ENCODE results near the gene RHOH. TPM values are rescaled to one million over a fixed set of nuclear protein-coding genes. Genes with fewer than 3 reads are reported as not detected.

Gene RHOH
- total RNA-seq, 1 donor from 2014 or later, result not detected

DNA sequence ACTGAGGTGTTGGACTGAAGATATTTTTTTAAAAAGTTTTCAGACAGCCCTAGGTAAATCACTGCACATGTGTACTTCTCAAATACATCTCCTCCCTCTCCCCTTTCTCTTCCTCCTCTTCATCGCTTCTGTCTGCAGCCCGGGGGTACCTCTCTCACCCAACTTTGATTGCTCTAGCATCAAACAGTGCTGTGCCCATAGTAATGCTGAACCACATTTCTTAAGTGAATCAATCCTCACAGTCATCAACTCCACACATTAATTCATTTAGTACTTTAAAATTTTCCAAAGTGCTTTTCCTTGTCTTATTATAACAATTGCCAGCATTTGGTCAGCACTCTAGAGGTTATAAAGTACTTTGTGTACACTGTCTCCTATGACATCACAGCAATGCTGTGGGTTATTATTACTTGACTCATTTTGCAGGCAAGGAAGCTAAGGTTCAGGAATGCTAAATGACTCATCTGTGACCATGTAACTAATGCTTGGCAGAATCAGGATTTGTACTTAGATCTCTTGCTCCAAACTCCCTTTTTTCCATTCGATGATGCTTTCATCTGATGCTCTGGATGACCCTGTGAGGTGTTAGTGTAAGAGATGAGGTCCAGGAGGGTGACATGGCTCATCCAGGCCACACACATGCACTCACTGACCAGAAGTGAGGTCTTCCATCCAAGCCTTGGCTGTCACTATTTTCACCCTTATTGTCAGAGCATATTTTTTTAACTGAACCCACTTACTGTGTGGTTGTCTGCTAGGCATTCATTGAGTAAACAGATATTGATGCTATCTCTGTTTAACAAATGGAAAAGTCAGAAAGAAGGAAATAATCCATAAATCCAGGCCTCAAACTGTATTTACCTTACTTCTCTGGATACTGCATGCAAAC is 58.8 kb downstream of the RHOH start:
- no peak for TF ChIP-seq EZH2 (IDR thresholded peaks at IDR 0.05; ENCODE audit: insufficient read depth, low read length)
- TF ChIP-seq CTCF (IDR thresholded peaks at IDR 0.05; ENCODE audit: insufficient read depth, low read depth, low read length), result no peak
- Histone ChIP-seq H3K4me1 (ENCODE audit: insufficient read depth, low read length) (peaks cover 20% of the 10 kb centered on the region), H3K4me2 (ENCODE audit: low read length) (peak overlapping the region; percentile 69), H4K20me1 (ENCODE audit: insufficient read depth, low read length) (no peaks in the 10 kb centered on the region), H3K9ac (ENCODE audit: low read length) (peak overlapping the region; percentile 29), H3K9me3 (ENCODE audit: insufficient read depth, low read depth, low read length) (no peaks in the 10 kb centered on the region), H3K27me3 (ENCODE audit: insufficient read depth, low read length) (no peaks in the 10 kb centered on the region), H3K79me2 (ENCODE audit: insufficient read depth, low read length) (no peaks in the 10 kb centered on the region), H3K36me3 (ENCODE audit: insufficient read depth, low read length) (no peaks in the 10 kb centered on the region), H3K4me3 (ENCODE audit: insufficient read depth, low read depth, low read length) (peak overlapping the region; percentile 9), H3K27ac (ENCODE audit: low read depth, low read length) (peak overlapping the region; percentile 71), H2AFZ (ENCODE audit: low read depth, low read length) (peak overlapping the region; percentile 20)
- DNase-seq (ENCODE audit: low read depth) (peak; percentile 100), FAIRE-seq (peak; percentile 92)
- H3K4me1 Mint-ChIP-seq (ENCODE audit: low read depth, unreplicated experiment), result peaks cover 26% of the 10 kb centered on the region
- H3K4me3 Mint-ChIP-seq (ENCODE audit: unreplicated experiment), result peak overlapping the region; percentile 28
- H3K36me3 Mint-ChIP-seq (ENCODE audit: low read depth, unreplicated experiment), result no peaks in the 10 kb centered on the region
- no peaks in the 10 kb centered on the region for H3K9me3 Mint-ChIP-seq (ENCODE audit: unreplicated experiment)
- H3K27me3 Mint-ChIP-seq (ENCODE audit: low read depth, unreplicated experiment), result no peaks in the 10 kb centered on the region
- H3K27ac Mint-ChIP-seq (ENCODE audit: unreplicated experiment), result peak overlapping the region; percentile 94

DNA sequence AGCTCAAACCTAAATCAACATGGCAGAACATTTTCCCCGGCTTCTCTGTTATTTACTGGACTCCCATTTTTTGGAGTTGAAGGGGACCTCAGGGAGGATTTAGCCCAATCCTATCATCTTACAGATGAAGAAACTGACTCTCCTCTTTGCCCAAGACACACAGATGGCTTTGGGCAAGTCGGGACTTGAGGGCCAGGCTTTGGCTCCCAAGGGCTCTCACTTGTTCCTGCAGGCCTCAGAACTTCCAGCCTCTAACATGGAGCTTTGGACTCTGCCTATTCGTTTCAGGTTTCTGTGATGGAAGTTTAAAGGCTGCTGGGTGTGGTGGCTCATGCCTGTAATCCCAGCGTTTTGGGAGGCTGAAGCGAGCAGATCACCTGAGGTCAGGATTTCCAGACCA is 59.5 kb downstream of the RHOH start:
- Histone ChIP-seq H3K9me3 (ENCODE audit: insufficient read depth, low read depth, low read length) (no peaks in the 10 kb centered on the region), H3K4me1 (ENCODE audit: insufficient read depth, low read length) (peaks cover 20% of the 10 kb centered on the region), H3K79me2 (ENCODE audit: insufficient read depth, low read length) (no peaks in the 10 kb centered on the region), H3K27me3 (ENCODE audit: insufficient read depth, low read length) (no peaks in the 10 kb centered on the region), H3K36me3 (ENCODE audit: insufficient read depth, low read length) (no peaks in the 10 kb centered on the region), H3K4me3 (ENCODE audit: insufficient read depth, low read depth, low read length) (no peak overlapping the region), H3K4me2 (ENCODE audit: low read length) (peak overlapping the region; percentile 69), H4K20me1 (ENCODE audit: insufficient read depth, low read length) (no peaks in the 10 kb centered on the region), H2AFZ (ENCODE audit: low read depth, low read length) (no peak overlapping the region), H3K9ac (ENCODE audit: low read length) (no peak overlapping the region), H3K27ac (ENCODE audit: low read depth, low read length) (peak overlapping the region; percentile 71)
- no peaks in the 10 kb centered on the region for H3K36me3 Mint-ChIP-seq (ENCODE audit: low read depth, unreplicated experiment)
- peaks cover 26% of the 10 kb centered on the region for H3K4me1 Mint-ChIP-seq (ENCODE audit: low read depth, unreplicated experiment)
- peak overlapping the region; percentile 94 for H3K27ac Mint-ChIP-seq (ENCODE audit: unreplicated experiment)
- no peaks in the 10 kb centered on the region for H3K27me3 Mint-ChIP-seq (ENCODE audit: low read depth, unreplicated experiment)
- no peak for FAIRE-seq
- no peak overlapping the region for H3K4me3 Mint-ChIP-seq (ENCODE audit: unreplicated experiment)
- H3K9me3 Mint-ChIP-seq (ENCODE audit: unreplicated experiment), result no peaks in the 10 kb centered on the region
- no peak for DNase-seq (ENCODE audit: low read depth)
- no peak for TF ChIP-seq EZH2 (IDR thresholded peaks at IDR 0.05; ENCODE audit: insufficient read depth, low read length)
- TF ChIP-seq CTCF (IDR thresholded peaks at IDR 0.05; ENCODE audit: insufficient read depth, low read depth, low read length), result no peak

DNA sequence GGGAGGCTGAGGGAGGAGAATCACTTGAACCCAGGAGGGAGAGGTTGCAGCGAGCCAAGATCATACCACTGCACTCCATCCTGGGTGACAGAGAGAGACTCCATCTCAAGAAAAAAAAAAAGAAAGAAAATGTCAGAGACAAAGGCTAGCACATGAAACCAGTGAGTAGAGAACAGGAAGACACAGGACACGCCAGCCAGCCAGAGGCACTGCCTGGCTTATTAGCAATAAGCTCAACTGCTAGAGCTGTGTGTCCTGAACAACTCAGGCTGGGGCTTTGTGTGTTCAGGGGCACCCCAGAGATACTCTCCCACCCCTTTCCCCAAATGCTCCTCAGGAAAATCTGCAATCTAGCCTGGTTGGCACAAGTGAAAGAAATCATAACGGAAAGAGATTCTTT is 60.0 kb downstream of the RHOH start:
- Mint-ChIP-seq H3K36me3 (ENCODE audit: low read depth, unreplicated experiment) (no peaks in the 10 kb centered on the region), H3K4me1 (ENCODE audit: low read depth, unreplicated experiment) (peaks cover 28% of the 10 kb centered on the region), H3K4me3 (ENCODE audit: unreplicated experiment) (no peak overlapping the region), H3K27me3 (ENCODE audit: low read depth, unreplicated experiment) (no peaks in the 10 kb centered on the region), H3K9me3 (ENCODE audit: unreplicated experiment) (no peaks in the 10 kb centered on the region), H3K27ac (ENCODE audit: unreplicated experiment) (no peak overlapping the region)
- Histone ChIP-seq H3K4me2 (ENCODE audit: low read length) (no peak overlapping the region), H3K27ac (ENCODE audit: low read depth, low read length) (no peak overlapping the region), H3K9me3 (ENCODE audit: insufficient read depth, low read depth, low read length) (no peaks in the 10 kb centered on the region), H3K27me3 (ENCODE audit: insufficient read depth, low read length) (no peaks in the 10 kb centered on the region), H2AFZ (ENCODE audit: low read depth, low read length) (no peak overlapping the region), H3K4me1 (ENCODE audit: insufficient read depth, low read length) (peaks cover 20% of the 10 kb centered on the region), H3K9ac (ENCODE audit: low read length) (no peak overlapping the region), H3K79me2 (ENCODE audit: insufficient read depth, low read length) (no peaks in the 10 kb centered on the region), H3K4me3 (ENCODE audit: insufficient read depth, low read depth, low read length) (no peak overlapping the region), H3K36me3 (ENCODE audit: insufficient read depth, low read length) (no peaks in the 10 kb centered on the region), H4K20me1 (ENCODE audit: insufficient read depth, low read length) (no peaks in the 10 kb centered on the region)
- TF ChIP-seq CTCF (IDR thresholded peaks at IDR 0.05; ENCODE audit: insufficient read depth, low read depth, low read length), result no peak
- no peak for TF ChIP-seq EZH2 (IDR thresholded peaks at IDR 0.05; ENCODE audit: insufficient read depth, low read length)
- DNase-seq (ENCODE audit: low read depth) (no peak), FAIRE-seq (no peak)

Data from astrocyte (in vitro differentiated cells and primary cell).